ENCODE data around the gene LAIR1.
"Not testable (repeated sequence)": the region's sequence is repeated elsewhere in the genome, so short reads cannot be mapped to it uniquely, and the experiment has no call there.

Gene LAIR1

GRCh38 chr19:54366811-54367210, 2.1 kb upstream of the LAIR1 start:
- no peak overlapping the region for H3K4me3 ChIP-seq (ENCODE audit: low read depth, low read length)
- no peak for DNase-seq (ENCODE audit: low read depth)
- TF ChIP-seq, protein P1, sequence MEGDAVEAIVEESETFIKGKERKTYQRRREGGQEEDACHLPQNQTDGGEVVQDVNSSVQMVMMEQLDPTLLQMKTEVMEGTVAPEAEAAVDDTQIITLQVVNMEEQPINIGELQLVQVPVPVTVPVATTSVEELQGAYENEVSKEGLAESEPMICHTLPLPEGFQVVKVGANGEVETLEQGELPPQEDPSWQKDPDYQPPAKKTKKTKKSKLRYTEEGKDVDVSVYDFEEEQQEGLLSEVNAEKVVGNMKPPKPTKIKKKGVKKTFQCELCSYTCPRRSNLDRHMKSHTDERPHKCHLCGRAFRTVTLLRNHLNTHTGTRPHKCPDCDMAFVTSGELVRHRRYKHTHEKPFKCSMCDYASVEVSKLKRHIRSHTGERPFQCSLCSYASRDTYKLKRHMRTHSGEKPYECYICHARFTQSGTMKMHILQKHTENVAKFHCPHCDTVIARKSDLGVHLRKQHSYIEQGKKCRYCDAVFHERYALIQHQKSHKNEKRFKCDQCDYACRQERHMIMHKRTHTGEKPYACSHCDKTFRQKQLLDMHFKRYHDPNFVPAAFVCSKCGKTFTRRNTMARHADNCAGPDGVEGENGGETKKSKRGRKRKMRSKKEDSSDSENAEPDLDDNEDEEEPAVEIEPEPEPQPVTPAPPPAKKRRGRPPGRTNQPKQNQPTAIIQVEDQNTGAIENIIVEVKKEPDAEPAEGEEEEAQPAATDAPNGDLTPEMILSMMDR (IDR thresholded peaks at IDR 0.05; ENCODE audit: control insufficient read depth, extremely low read depth, insufficient read depth), result no peak

- H3K4me3 ChIP-seq (ENCODE audit: low read depth, low read length); DNase-seq (ENCODE audit: low read depth): not testable (repeated sequence)
Measured at GRCh38 chr19:54365798-54366197, 1.1 kb upstream of the LAIR1 start.

DNA sequence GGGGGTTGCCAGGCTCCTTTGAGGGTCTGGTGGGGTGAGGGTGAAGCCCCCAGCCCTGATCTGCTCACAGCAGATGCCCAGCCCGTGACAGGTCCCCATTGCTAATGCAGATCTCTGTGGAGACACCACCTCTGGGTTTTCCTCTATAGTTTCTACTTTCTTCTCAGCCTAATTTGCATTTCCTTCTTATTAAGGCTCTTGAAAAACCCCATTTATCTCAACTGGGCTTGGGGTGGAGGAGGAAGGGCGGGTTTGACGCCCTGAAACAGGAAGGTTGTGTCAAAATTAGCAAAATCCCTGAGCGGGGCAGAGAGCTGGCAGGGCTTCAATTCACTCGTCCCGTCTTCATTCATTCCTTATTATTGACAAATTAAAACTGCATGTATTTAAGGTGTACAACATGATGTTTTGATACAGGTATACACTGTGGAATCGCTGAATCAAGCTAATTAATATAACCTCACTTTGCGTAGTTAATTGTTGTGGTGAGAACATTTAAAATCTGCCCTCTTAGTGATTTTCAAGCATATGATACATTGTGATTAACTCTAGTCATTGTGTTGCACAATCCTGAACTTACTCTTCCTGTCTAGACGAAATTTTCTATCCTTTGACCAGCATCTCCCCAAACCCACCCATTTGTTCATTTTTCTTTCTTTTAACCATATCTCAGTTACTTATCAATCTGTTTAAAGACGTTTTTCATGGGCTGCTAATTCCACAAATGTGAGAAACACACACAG, 2.9 kb downstream of the LAIR1 start:
- DNase-seq (ENCODE audit: low read depth); H3K4me3 ChIP-seq (ENCODE audit: low read depth, low read length): not testable (repeated sequence)

GRCh38 chr19:54359149-54359820, 5.4 kb downstream of the LAIR1 start:
- not testable (repeated sequence) for H3K4me3 ChIP-seq (ENCODE audit: low read depth, low read length); DNase-seq (ENCODE audit: low read depth)

DNA sequence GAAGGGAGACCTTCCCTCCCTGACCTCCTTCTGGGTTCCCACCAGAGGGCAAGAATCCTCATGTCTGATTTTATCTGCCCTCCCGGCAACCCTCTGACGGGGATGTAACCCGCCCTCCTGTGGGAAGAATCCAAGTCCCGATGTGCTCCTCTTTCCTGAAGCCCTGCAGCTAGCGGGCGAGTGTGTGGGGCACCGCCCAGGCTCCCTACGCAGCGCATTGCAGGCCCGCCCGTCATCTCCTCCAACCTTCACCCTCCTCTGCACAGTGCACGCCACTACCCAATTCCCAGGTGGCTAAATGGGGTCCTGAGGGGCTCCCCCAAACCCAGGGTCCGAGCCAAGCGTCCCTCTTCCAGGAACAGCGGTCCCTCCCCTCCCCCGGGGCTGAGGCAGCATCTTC, 7.3 kb downstream of the LAIR1 start:
- no peak overlapping the region for H3K4me3 ChIP-seq (ENCODE audit: low read depth, low read length)
- TF ChIP-seq, protein P1 (IDR thresholded peaks at IDR 0.05; ENCODE audit: control insufficient read depth, extremely low read depth, insufficient read depth), result no peak

More at GRCh38 chr19:54359149-54359820, 5.4 kb downstream of the LAIR1 start:
- TF ChIP-seq, protein P1 (IDR thresholded peaks at IDR 0.05; ENCODE audit: control insufficient read depth, extremely low read depth, insufficient read depth), result peak; percentile 32

DNA sequence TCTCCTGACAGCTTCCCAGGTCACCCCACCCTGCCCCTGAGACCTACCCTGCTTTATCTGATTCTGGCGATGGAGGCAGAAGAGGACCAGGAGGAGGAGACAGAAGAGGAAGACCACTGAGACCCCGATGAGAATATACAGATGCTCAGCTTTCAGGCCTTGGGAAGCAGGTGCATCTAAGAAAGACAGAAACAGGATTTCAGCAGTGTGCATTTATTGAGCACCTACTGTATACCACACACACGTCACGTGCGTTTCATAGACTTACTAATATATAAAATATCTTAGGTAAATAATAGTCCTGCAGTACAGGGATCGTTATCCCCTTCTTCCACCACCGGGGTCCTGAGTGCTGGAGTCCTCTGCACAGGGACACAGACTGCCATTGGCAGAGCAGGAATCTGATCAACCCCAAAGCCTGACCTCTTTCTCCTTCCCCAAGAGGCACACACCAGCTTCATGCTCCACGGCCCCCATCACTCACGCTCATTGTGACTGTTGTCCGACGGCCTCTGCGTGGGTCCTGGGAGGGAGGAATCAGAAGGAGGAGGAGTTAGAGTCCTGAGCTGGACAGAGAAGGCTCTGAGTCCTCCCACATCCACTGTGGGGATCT, 8.2 kb downstream of the LAIR1 start:
- H3K4me3 ChIP-seq (ENCODE audit: low read depth, low read length), result no peak overlapping the region
- TF ChIP-seq, protein P1 (IDR thresholded peaks at IDR 0.05; ENCODE audit: control insufficient read depth, extremely low read depth, insufficient read depth), result no peak
- DNase-seq (ENCODE audit: low read depth), result no peak

More for the DNA sequence above, 7.3 kb downstream of the LAIR1 start:
- no peak for DNase-seq (ENCODE audit: low read depth)

- no peak overlapping the region for H3K4me3 ChIP-seq (ENCODE audit: low read depth, low read length)
- DNase-seq (ENCODE audit: low read depth), result no peak
- TF ChIP-seq, protein P1 (IDR thresholded peaks at IDR 0.05; ENCODE audit: control insufficient read depth, extremely low read depth, insufficient read depth), result no peak
Measured at GRCh38 chr19:54355675-54356074, 9.1 kb downstream of the LAIR1 start.
